ENCODE data around the gene MAGI3. TPM values are rescaled to one million over a fixed set of nuclear protein-coding genes. Genes with fewer than 3 reads are reported as not detected.

The MAGI3 gene
- total RNA-seq, 1 donor from 2014 or later = 6.3 TPM

DNA sequence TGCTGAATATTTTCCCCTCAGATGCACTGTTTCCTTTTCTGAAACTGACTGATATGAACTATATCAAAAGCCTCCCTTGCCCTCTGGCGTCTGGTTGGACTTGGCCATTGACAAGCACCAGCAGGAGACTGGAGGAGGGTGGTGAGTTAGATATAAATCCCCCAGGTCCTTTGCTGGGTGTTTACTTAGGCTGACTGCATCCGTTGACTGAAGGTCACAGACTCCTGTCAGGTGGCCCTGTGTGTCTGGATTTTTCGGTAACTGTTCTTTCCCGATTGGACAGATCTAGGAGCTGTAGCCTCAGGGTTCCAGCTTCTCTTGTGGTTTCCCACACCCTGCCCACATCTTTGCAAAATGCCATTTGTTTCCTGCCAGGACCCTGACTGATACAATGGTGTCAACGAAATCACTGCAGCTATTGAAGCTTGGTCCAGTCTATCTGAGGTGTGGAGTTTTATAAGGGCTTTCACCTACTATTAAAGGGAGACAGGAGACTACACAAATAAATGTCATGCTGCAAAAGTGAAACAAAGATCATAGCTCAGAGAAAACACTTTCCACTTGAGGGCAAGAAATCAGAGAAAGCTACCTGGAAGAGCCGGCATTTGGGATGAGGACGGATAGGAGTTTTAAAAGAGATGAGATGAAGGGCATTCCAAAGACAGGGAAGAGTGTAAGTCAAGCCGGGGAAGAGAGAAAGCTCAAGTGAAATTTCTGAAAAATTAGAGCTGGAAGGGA, 1.5 kb upstream of the MAGI3 start:
- TF ChIP-seq, protein P1, sequence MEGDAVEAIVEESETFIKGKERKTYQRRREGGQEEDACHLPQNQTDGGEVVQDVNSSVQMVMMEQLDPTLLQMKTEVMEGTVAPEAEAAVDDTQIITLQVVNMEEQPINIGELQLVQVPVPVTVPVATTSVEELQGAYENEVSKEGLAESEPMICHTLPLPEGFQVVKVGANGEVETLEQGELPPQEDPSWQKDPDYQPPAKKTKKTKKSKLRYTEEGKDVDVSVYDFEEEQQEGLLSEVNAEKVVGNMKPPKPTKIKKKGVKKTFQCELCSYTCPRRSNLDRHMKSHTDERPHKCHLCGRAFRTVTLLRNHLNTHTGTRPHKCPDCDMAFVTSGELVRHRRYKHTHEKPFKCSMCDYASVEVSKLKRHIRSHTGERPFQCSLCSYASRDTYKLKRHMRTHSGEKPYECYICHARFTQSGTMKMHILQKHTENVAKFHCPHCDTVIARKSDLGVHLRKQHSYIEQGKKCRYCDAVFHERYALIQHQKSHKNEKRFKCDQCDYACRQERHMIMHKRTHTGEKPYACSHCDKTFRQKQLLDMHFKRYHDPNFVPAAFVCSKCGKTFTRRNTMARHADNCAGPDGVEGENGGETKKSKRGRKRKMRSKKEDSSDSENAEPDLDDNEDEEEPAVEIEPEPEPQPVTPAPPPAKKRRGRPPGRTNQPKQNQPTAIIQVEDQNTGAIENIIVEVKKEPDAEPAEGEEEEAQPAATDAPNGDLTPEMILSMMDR (IDR thresholded peaks at IDR 0.05; ENCODE audit: insufficient read depth, low read length, severe bottlenecking) = no peak
- H3K36me3 ChIP-seq (ENCODE audit: control insufficient read depth, insufficient read depth, low read length) = no peaks in the 10 kb centered on the region
- FAIRE-seq (no peak), DNase-seq (ENCODE audit: low read depth) (peak; percentile 60)
- no peaks in the 10 kb centered on the region for H3K27me3 ChIP-seq (ENCODE audit: control insufficient read depth, insufficient read depth, low read length)
- peak overlapping the region; percentile 90 for H3K4me3 ChIP-seq (ENCODE audit: low read depth, low read length)

DNA sequence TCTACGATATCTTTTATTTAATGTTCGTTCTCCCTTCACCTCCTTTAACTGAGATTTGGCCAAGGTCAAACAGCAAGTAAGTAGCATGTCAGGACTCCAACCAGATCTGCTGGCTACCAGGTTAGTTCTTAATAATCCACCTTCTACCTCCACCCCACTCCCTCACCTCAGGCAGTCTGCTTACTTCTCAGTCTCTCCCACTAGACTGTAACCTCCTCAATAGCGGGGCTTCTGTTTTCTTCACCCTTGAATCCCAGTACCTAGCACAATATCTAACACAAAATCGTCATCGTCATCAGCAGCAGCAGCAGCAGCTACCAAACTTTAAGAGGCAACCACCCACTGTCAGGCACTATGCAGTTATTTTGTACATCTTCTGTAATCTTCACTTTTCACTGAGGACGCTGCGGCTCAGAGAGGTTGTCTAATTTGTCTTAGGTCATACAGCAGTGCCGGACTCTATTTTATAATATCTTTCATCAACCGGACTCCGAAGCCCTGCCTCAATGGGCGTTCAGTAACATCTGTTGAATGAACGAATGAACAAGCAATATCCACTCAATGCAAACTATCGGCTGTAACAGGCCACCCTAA, 859 bp upstream of the MAGI3 start:
- Histone ChIP-seq H3K27me3 (ENCODE audit: control insufficient read depth, insufficient read depth, low read length) (no peaks in the 10 kb centered on the region), H3K4me3 (ENCODE audit: low read depth, low read length) (peak overlapping the region; percentile 90), H3K36me3 (ENCODE audit: control insufficient read depth, insufficient read depth, low read length) (no peaks in the 10 kb centered on the region)
- TF ChIP-seq, protein P1 (IDR thresholded peaks at IDR 0.05; ENCODE audit: insufficient read depth, low read length, severe bottlenecking) = no peak
- DNase-seq (ENCODE audit: low read depth) = no peak
- FAIRE-seq = no peak

DNA sequence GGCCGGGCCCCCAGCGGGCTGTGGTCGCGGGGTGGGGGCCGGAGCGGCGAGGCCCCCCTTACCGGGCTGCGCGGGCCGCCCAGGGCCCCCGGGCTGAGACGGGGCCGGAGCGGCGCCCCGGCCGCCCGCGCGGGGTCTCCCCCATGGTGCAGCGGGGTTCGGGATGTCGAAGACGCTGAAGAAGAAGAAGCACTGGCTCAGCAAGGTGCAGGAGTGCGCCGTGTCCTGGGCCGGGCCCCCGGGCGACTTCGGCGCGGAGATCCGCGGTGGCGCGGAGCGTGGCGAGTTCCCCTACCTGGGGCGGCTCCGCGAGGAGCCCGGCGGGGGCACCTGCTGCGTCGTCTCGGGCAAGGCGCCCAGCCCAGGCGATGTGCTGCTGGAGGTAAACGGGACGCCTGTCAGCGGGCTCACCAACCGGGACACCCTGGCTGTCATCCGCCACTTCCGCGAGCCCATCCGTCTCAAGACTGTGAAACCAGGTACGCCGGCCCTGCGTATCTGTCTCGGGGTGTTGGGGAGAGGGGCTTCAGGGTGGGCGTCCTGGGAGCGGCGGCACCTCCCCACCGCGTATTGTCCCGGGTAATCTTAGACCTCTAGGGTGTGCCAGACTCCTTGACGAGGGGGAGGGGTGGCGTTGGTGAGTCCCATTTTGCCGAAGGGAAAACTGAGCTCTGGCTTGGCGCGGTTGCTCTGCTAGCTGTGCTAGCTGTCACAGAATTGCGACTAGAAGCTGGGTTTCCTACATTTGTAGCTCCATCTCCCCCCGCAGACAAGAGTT, 745 bp downstream of the MAGI3 start:
- FAIRE-seq = no peak
- Histone ChIP-seq H3K4me3 (ENCODE audit: low read depth, low read length) (peak overlapping the region; percentile 90), H3K27me3 (ENCODE audit: control insufficient read depth, insufficient read depth, low read length) (no peaks in the 10 kb centered on the region), H3K36me3 (ENCODE audit: control insufficient read depth, insufficient read depth, low read length) (no peaks in the 10 kb centered on the region)
- TF ChIP-seq, protein P1 (IDR thresholded peaks at IDR 0.05; ENCODE audit: insufficient read depth, low read length, severe bottlenecking) = peak; percentile 21
- DNase-seq (ENCODE audit: low read depth) = no peak

DNA sequence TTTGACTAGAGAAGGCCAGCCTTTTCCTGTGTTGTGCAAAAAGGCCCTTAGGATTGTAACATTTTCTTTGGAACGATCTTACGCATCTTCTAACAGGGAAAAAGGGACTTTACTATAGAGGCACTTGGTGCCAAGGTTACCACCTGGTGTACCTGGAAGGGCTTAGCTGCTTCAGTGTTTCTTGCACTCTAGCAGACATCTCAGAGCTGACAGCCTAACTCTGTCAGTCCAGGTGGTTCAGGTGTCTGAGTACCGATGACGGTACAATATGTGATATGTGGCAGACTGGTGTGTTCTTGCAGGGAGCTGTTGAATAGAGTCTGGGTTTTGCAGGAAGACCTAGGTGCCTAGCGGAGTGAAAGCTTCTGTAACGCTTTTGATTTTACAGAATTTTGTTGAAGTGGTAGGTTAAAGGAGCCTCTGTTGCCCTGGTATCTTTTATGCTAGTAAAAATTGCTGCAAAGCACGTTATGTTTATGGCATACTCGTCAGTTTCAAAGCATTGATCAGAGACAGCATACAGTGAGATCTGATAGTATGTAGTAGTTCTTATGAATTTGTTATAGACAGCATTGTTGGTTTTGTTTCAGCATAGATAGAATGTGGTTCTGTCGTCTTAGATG, 1.4 kb downstream of the MAGI3 start:
- FAIRE-seq (no peak), DNase-seq (ENCODE audit: low read depth) (peak; percentile 71)
- no peaks in the 10 kb centered on the region for H3K27me3 ChIP-seq (ENCODE audit: control insufficient read depth, insufficient read depth, low read length)
- TF ChIP-seq, protein P1 (IDR thresholded peaks at IDR 0.05; ENCODE audit: insufficient read depth, low read length, severe bottlenecking) = no peak
- no peaks in the 10 kb centered on the region for H3K36me3 ChIP-seq (ENCODE audit: control insufficient read depth, insufficient read depth, low read length)
- H3K4me3 ChIP-seq (ENCODE audit: low read depth, low read length) = peak overlapping the region; percentile 90

DNA sequence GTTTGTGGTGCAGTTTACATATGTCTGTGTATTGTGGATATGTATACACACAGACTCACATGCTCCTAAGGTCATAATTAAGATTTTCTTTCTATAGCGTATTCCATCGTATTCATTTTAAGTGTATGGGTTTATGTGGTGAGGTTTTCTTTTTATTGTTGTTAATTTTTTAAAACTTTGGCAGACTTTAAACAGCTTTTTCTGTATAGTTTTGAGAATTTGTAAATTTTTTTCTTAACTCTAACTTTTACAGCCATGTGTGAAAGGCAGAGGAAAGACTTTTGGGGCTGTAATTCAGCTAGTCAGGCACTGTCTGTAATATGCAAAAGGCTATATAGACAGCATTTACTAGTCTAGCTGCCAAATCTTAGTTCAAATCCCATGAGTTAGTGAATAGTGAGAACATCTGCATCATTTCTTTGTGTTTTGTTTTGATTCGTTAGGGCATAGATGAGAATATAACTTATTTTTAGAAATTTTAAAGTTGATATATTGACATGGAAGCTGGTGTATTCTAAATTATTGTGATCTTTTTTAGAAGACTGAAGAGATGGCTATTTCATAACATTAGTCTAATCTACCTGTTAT, 2.3 kb downstream of the MAGI3 start:
- FAIRE-seq = no peak
- no peak overlapping the region for H3K4me3 ChIP-seq (ENCODE audit: low read depth, low read length)
- H3K36me3 ChIP-seq (ENCODE audit: control insufficient read depth, insufficient read depth, low read length) = no peaks in the 10 kb centered on the region
- DNase-seq (ENCODE audit: low read depth) = no peak
- H3K27me3 ChIP-seq (ENCODE audit: control insufficient read depth, insufficient read depth, low read length) = no peaks in the 10 kb centered on the region
- TF ChIP-seq, protein P1 (IDR thresholded peaks at IDR 0.05; ENCODE audit: insufficient read depth, low read length, severe bottlenecking) = no peak

Measured in bronchial epithelial cell (primary cell).